ENCODE measurements around the gene PANK4. TPM values are rescaled to one million over a fixed set of nuclear protein-coding genes. Genes with fewer than 3 reads are reported as not detected.

Gene PANK4
- total and polyA plus RNA-seq, 2 donors (not counting 3 experiments of a cell fraction or from before 2014, with no cell fraction given), result 22.1 to 34.0 TPM

GRCh38 chr1:2482588-2482987 is 43.8 kb downstream of the PANK4 start:
- no peak overlapping the region for H2AFZ ChIP-seq (ENCODE audit: low read depth, low read length)
- TF ChIP-seq FOS (IDR thresholded peaks at IDR 0.05; ENCODE audit: borderline replicate concordance, insufficient read depth, low read length) (no peak), EZH2 (IDR thresholded peaks at IDR 0.05; ENCODE audit: borderline replicate concordance, low read depth, low read length, severe bottlenecking) (no peak), CTCF (IDR thresholded peaks at IDR 0.05; ENCODE audit: extremely low read depth in 1 of 2, insufficient read depth in 1 of 2, low read depth in 1 of 2, low read length in 2 of 2) (no peak), POLR2A (IDR thresholded peaks at IDR 0.05; ENCODE audit: low read depth, low read length) (no peak), GATA2 (IDR thresholded peaks at IDR 0.05; ENCODE audit: insufficient read depth, insufficient read length, low read depth, low read length) (no peak), JUN (IDR thresholded peaks at IDR 0.05; ENCODE audit: borderline replicate concordance, insufficient read depth, insufficient read length, low read depth) (no peak), MYC (IDR thresholded peaks at IDR 0.05; ENCODE audit: low read depth, low read length) (no peak), POLR2AphosphoS5 (IDR thresholded peaks at IDR 0.05; ENCODE audit: insufficient read depth, low read depth, low read length) (no peak), MAX (IDR thresholded peaks at IDR 0.05; ENCODE audit: insufficient read depth, insufficient read length) (no peak)
- dilution Hi-C loops (cut with MboI; ENCODE audit: extremely low pct_ligation_motif_present, low sequenced_read_pairs) (no loop called here), intact Hi-C loops (cut with micrococcal nuclease) (no loop called here)
- H3K4me2 ChIP-seq (ENCODE audit: insufficient read depth, low read length), result no peak overlapping the region
- no peaks in the 10 kb centered on the region for H3K36me3 ChIP-seq (ENCODE audit: control insufficient read depth in 2 of 2, extremely low read depth in 1 of 2, insufficient read depth in 2 of 2, low read length in 2 of 2)
- no peak overlapping the region for H3K4me3 ChIP-seq (replicated peaks in 1 of 3; ENCODE audit: insufficient read depth in 1 of 3, low read depth in 1 of 3, low read length in 3 of 3)
- DNase-seq (ENCODE audit: low read depth, low spot score) (no peak), FAIRE-seq (no peak)
- no peaks in the 10 kb centered on the region for H3K9me1 ChIP-seq (replicated peaks; ENCODE audit: control insufficient read depth, extremely low read depth, insufficient read depth, low read length)
- ChIA-PET CTCF (no interaction called here), POLR2A (no interaction called here)
- no peak overlapping the region for H3K9ac ChIP-seq (replicated peaks; ENCODE audit: extremely low read depth, insufficient read depth, low read length)
- BruUV-seq (replicated peaks), result no TSS peak
- no peaks in the 10 kb centered on the region for H4K20me1 ChIP-seq (replicated peaks; ENCODE audit: control insufficient read depth, extremely low read depth, insufficient read depth, low read length)
- H3K79me2 ChIP-seq (ENCODE audit: control insufficient read depth, insufficient read depth, low read length), result no peaks in the 10 kb centered on the region
- H3K9me3 ChIP-seq (replicated peaks; ENCODE audit: control insufficient read depth, insufficient read depth, low read length), result no peaks in the 10 kb centered on the region
- H3K4me1 ChIP-seq (ENCODE audit: control insufficient read depth, extremely low read depth, insufficient read depth, low read length), result no peaks in the 10 kb centered on the region
- no peaks in the 10 kb centered on the region for H3K27me3 ChIP-seq (ENCODE audit: control insufficient read depth in 2 of 2, insufficient read depth in 2 of 2, low read length in 2 of 2)
- H3K27ac ChIP-seq (ENCODE audit: insufficient read depth, low read depth, low read length), result no peak overlapping the region

Data from endothelial cell of umbilical vein (primary cell).